ENCODE results near the gene KCNAB1.
A peak's percentile ranks its signal among the peaks of the same experiment; 100 is the strongest.
"Not testable (repeated sequence)": the region's sequence is repeated elsewhere in the genome, so short reads cannot be mapped to it uniquely, and the experiment has no call there.

KCNAB1 gene

DNA sequence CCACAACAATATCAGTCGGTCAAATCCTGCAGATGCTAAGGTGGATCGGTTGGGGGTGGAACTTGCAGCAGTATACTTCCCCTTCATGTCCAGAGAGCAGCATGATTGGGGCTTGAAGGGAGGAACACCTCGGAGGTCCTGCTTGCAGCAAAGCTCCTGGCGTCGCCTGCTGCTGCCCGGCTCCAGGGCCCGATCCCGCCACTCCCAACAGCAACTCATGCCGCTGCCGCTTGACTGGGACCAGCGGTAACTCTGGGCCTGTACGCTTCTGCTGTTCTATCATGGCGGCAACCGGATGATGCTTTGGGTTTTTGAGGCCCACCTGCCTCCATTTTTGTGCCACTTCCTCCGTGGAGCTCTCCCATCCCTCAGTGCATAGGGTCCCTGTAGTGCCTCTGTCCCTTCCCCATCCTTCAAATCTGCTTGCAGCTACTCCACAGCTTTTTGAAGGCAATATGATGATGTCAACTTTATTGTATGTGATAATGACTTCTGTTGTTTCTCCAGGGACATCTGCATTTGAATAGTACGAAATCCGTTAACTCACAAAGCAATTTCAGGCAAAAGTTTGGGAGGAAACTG lies 56.3 kb downstream of the KCNAB1 start:
- DNase-seq (ENCODE audit: low read depth), result no peak

DNA sequence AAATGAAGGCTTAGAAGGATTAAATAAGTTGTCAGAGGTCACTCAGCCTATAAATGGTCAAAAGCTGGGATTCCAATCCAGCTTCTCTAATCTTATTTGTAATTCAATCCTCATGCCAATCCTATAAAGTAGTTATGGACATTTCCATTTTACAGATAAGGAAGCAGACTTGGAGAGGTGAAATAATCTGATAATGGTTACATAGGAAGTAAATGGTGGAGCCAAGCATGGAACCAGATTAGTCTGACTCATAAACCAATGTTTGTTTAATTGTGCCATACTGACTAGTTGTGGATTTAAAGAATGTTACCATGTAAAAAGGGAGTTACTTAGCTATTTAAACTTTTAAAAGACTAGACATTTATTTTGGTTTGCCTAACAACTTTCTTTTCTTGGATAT lies 59.7 kb downstream of the KCNAB1 start:
- DNase-seq (ENCODE audit: low read depth), result peak; percentile 60

DNA sequence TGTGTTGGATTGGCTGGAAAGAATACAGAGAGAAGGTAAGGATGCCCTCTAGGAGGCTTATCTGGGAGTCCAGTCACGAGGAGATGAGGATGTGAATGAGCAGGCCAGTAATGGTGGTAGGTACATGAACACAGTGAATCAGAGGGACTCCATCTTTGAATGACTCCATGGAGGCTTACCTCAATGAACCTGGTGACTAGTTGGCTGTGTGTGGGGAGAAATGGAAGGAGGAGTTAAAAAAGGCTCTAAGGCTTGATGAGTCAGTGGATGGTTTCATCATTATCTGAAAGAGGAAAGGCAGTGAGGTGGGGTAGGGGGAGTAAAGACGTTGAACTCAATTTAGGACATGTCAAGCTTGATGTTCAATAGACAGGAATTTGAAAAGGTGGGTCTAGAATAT lies 61.1 kb downstream of the KCNAB1 start:
- peak; percentile 54 for DNase-seq (ENCODE audit: low read depth)

DNA sequence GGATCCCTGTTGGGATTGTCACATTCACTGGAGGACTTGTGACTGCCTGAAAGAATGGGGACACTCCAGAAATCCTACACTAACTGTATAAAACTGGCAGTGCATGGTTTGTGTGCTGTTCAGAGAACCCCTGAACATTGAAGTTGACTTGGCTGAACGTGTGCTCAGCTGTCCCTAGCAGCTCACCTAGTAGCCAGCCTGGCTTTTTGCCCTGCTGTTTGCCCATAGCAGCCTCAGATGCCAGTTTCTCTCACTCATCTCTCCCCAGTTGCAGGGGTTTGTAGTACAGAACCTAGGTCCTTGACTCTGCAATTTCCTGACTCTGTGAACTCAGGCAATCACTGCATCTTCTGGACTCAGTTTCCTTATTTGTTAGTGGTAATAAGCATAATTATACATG lies 63.0 kb downstream of the KCNAB1 start:
- no peak for DNase-seq (ENCODE audit: low read depth)

DNA sequence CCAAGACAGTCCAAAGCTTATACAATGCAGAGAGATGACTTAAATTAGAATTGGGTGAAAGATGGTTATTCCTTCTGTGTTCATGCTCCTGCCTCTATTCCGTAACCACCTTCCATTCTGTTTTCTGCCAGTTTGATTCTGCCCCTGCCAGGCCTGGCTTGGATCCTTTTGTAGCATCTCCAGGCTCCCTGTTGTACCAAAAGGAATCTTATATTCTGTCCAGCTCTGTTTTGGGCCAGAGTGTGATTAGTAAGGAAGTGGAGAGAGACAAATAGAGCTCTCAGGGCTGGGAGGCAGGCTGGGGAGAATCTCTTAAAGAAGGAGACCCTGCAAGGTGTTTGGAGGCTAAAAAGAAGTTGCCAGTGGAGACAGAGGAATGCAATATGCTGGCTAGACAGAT lies 63.8 kb downstream of the KCNAB1 start:
- no peak for DNase-seq (ENCODE audit: low read depth)

DNA sequence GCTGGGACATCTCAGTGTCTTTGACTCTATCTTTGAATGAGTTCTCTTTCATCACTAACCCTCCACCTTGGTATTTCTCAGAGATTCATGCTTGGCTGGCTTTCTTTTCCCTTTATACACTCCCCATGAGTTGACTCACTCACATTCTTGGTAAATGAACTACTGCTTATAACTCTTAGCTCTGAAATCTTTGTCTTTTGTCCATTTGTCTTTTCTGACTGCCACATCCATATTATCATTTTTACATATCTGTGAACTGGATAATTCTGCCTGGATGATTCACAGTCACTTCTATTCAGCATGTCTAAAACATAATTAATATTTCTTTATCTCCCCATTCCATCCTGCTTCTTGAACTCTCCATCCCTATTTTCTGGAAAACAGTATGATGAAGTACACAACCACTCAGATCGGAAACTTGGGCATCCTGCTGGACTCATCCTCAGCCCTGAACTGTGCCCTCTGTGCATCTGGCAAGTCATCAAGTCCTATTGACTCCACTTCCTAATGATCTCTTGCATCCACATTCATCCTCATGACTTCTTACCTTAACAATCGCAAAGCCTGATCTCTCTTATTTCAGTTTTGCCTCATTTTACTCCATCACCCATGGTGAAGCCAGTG lies 66.9 kb downstream of the KCNAB1 start:
- peak; percentile 73 for DNase-seq (ENCODE audit: low read depth)

DNA sequence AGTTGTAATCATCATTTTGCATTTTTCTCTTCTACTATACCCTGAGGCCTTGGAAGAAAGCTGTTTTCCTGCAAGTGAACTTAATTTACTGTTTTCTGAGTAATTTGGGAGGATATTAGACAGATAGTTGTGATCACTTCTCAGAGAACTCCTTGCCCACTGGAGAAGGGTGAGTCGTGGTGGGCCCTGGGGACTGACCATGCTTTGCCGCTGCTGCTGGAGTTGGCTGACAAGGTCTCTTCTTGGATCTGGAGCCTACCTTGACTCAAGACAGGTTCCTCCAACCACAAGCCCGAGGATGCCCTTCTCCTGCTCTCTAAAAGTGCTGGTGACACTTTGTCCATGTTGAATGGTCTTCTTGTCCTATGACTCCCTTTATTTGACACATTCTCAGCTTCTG lies 68.4 kb downstream of the KCNAB1 start:
- no peak for DNase-seq (ENCODE audit: low read depth)

DNA sequence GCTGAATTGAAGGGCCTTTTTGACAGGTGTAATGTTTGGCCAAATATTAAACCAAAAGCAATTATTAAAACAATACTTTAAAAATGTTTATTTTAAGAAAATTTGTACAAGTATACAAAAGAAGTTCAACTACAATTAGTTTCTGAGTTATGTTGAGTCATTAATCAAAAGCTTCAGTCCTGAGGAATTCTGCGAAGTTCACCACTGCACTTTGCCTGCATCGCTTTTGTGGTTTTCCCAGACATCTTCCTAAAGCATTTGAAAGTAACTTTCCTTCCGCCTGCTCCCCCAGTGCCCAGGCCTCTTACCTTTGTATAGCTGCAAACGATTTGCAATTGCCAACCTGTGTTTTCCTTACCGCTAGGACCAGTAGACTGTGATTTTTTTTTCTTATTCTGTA lies 69.5 kb downstream of the KCNAB1 start:
- peak; percentile 28 for DNase-seq (ENCODE audit: low read depth)

DNA sequence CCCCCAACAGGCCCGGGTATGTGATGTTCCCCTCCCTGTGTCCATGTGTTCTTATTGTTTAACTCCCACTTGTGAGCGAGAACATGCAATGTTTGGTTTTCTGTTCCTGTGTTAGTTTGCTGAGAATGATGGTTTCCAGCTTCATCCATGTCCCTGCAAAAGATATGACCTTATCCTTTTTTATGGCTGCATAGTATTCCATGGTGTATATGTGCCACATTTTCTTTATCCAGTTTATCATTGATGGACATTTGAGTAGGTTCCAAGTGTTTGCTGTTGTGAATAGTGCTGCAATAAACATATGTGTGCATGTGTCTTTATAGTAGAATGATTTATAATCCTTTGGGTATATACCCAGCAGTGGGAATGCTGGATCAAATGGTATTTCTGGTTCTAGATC lies 74.6 kb downstream of the KCNAB1 start:
- not testable (repeated sequence) for DNase-seq (ENCODE audit: low read depth)

DNA sequence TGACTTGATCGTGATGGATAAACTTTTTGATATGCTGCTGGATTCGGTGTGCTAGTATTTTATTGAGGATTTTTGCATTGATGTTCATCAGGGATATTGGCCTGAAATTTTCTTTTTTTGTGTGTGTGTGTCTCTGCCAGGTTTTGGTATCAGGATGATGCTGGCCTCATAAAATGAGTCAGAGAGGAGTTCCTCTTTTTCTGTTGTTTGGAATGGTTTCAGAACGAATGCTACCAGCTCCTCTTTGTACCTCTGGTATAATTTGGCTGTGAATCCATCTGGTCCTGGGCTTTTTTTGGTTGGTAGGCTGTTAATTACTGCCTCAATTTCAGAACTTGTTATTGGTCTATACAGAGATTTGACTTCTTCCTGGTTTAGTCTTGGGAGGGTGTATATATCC lies 76.8 kb downstream of the KCNAB1 start:
- DNase-seq (ENCODE audit: low read depth), result peak; percentile 18

DNA sequence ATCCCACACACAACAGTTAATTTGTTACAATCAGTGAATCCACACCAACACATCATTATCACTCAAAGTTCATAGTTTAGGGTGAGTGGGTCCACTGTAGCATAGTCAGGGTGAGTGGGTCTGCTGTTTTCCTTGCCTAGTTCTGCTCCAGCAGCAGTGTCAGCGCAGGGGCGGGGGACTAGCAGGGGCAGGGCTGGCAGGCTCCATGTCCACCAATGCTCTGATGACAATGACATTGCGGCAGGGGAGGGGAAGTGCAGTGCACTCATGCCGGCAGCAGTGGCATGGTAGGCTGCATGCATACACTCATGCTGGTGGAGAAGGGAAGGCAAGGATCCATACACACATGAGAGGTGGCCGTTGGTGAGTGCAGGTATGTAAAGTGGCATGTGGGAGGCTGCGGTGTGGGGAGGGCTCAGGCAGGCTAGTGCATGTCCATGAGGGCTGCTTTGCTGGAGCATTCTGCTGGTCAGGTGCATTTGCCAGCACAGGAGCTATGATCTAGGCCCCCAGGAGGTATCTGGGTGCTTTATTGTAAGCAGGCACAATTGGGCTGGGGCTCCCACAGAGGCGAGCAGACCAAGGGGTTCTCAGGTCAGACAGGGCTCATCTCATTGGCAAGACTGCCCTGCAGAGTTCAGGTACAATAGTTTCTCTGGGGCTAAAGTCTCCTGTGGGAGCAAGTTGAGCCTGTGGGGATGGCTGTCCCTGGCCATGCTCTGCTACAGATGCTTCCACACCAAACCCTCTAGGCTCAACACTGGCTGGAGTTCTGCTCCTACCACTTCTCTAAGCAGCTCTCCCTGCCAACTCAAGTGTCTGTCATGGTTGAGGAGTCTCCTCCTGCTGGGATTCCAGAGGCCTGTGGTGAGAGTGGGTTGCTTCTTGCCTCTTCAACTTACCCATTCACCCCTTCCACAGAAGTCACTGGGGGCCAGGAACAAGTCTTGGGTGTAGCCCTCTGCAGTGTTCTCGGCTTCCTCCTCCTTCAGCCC lies 81.3 kb downstream of the KCNAB1 start:
- no peak for DNase-seq (ENCODE audit: low read depth)

DNA sequence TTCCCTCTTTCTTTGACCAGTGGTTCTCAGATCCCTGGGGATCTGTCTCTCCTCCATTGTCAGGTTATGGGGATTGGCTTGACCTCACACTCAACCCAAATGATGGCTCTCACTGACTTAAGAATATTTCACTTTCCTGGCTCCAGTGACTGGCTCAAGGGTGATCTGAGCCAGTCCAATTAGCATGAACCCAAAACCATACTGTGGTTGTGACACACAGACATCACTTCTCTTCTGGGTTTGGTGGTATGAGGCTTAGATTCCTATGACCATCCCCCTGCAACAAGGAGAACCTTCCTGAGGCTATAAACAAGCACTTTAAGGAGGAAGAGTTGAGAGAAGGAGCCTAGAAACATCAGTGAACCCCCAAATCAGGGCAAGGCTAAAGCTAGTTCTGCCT lies 85.8 kb downstream of the KCNAB1 start:
- DNase-seq (ENCODE audit: low read depth), result peak; percentile 72

DNA sequence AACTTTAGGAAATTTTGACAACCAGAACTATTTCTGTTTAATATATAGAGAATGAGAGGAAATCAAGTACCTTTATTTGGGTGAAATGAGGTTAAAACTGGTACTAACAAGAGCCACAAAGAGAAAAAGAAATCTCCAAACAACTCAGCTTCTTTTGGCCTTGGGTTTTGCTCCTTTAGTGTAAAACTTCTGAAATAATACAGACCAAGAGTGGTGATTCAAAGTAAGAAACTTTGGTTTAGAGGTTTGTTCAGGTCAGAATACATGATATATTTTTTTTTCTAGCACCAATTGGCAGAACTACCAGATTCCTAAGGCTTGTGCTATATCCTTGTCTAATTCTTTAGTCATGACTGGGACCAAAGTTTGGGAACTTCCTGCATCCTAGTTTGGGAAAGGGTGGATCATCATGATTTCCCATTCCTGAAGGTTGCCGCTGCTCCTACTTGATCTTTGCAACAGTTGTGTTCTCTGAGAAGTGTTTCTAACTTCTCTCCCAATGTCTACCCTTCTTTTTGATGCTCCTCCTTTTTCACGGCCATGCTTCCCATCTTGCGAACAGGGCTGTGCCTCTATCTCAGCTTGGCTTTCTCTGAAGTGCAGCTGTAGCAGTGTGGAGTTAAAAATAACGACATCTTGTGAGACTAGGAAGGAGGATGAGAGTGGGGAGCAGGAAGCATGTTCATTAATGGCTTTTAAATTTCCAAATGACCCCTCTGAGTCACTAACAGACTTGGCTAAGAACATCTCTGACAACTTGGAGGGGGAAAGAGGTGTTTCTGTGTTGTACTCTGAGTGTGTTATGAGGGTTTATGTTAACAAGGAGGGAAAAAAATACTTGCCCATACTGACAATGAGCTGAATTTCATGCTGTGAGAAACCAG lies 87.7 kb downstream of the KCNAB1 start:
- DNase-seq (ENCODE audit: low read depth), result peak; percentile 91

DNA sequence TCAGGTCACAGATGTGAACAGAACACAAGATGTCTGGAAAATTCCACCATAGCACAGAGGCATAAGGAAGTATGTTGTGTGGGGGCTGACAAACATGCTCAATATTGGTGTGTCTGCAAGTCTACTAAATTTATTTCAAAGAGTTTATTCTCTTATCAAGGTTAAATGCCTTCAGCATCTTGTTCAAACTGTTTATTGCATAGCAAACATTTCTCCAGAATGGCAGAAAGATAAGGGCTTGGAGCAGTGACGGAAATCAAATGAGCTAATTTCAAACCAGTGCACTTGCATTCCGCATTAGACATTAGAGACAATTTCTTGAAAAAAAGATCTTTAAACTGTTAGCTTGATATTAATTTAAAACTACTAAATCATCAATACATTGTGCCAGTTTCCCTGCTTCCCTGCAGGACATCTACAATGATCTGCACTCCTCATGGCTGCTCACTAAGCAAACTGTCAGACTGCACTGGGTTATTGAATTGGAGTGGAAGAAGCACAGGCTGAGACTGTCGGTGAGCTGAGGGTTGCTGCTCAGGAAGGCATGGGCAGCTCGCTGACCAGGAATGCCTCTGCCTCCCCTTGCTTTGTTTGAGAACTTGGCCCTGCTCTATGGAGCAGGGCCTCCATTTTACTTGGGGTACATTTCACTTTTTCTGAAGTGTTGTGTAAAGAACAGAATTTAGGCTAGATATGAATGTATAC lies 89.4 kb downstream of the KCNAB1 start:
- DNase-seq (ENCODE audit: low read depth), result no peak

DNA sequence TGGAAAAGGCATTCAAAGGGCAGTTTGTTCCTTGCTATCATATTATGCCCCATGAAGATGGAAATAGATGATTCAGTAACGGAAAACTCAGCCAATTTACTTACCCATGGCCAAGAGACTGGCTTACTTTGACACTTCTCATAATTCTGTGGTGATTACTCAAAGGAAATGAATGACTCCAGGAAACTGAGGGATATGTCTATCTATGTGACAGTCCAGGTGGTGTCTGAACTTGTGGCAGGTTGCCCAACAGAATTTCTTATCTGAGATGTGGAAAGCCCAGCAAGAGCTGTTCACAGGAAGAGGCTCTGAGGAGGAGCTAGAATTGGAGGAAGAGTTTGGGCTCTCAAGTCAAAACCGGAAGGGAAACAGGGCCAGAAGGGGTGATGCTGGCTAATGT lies 91.2 kb downstream of the KCNAB1 start:
- peak; percentile 65 for DNase-seq (ENCODE audit: low read depth)

DNA sequence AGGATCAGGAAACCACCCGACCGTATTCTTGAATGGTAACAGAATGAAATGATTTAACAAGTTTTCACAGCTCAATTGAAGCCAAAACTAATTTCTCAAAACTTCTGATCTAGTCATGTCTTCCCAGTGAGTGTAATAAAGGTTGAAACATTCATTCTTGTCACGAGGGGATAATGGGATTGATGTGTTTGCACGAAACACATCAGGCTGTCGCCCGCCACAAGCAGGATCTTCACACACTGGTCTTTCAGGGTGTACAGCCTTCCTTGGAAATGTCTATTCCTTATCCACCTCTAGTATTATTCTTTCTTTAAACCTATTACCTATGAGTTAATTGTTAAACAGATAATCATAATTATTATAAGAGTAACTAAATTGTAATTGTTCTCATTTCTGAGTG lies 94.3 kb downstream of the KCNAB1 start:
- DNase-seq (ENCODE audit: low read depth), result no peak

DNA sequence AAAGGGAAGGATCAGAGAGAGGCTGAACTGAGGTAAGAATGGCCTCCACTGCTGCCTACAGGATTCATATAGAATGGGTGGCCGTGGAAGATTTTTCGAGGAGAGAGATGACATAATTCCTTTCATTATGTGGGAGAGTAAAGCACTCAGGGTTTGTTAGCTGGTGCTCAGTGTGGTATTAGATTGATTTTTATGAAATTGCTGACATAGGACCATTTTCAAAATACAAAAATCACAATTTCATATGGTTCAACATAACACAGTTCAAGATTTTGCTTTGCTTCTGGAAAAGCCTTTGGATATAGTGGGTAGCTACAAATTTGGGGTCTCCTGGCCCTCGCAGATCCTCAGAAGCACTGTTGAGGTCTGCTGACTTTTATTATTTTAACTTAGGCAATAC lies 95.4 kb downstream of the KCNAB1 start:
- DNase-seq (ENCODE audit: low read depth), result no peak

DNA sequence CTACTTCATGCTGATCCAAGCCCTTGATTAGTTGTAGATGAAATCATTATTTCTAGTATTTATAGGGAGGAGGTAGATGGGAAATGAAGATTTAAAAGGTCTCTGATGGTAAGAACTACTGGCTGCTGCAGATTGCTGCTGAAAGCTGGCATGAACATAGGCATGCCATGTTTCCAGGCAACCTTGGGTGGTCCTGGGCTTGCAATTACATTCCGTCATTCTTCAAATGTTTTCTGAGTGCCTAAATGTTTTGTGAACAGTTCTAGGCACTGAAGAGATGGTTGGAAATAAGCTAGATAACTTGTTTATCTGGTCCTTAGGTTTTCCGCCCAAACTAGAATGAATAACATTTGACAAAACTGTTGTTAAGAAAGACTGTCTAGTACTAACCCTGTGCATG lies 95.8 kb downstream of the KCNAB1 start:
- no peak for DNase-seq (ENCODE audit: low read depth)

DNA sequence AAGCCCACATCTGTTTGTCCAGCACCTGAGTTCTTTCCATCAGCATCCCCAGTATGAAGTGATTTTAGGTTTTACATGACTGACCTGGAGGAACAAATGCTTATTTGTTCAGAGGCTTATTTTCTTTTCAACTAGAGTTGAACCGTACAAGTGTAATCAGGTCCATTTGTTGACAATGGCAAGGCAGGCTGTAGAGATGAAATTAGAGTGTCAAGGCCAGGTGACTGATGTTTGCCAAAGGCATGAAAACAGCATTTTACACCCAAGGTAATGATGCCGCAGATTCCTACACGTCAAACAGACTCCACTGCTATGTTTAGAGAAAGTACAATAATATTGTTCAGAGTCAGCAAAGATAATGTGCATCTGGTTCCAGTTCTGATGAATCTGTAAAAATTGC lies 96.5 kb downstream of the KCNAB1 start:
- no peak for DNase-seq (ENCODE audit: low read depth)

DNA sequence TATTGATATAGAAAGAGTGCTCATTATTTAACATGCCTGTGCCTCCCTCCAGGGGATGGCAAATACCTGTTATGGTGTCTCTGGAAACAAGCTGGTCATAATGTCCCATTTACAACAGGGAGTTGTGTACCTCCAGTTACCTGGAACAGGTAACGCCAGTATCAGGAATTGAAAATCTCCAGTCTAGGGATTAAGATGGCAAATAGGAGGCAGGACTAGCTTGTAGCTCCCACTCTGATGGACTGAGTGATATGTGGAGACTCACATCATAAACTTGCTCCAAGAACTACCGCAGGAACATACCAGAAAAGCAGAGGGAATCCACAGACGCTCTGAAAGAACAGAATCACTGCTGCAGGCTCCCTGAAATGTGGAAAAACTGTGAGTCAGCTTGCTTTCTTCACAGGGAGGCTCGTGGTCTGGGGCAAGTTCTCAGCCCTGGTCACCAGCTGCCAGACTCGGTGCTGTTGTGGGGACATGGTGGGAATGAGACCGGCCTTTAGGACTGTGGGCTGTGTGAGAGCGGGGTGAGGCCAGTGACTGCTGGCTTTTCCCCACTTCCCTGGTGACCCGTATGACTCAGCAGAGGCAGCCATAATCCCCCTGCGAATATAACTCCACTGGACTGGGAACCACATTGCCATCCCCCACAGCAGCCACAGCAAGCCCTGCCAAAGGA lies 97.4 kb downstream of the KCNAB1 start:
- DNase-seq (ENCODE audit: low read depth), result peak; percentile 71

DNA sequence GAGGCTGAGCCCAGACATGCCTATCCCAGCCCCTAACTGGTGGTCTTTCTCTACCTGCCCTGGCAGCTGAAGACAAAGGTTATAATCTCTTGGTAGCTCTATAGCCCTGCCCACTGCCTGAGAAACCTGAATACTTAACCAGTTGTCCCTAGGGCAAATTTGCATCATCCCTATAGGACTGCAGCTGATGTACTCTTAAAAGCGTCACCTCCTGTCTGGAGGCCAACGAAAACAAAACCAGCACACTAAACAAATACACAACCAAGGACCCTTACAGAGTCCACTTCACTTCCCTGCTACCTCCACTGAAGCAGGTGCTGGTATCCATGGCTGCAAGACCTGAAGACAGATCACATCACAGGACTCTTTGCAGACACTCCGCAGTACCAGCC lies 98.0 kb downstream of the KCNAB1 start:
- peak; percentile 44 for DNase-seq (ENCODE audit: low read depth)

Measured in EH (cell line).